Measurements from ENCODE around the gene PARD3.
"Not testable (repeated sequence)": the region's sequence is repeated elsewhere in the genome, so short reads cannot be mapped to it uniquely, and the experiment has no call there.

Gene PARD3

GRCh38 chr10:34290412-34291081, 524.5 kb downstream of the PARD3 start:
- Mint-ChIP-seq H3K9me3 (no peaks in the 10 kb centered on the region), H3K4me1 (no peaks in the 10 kb centered on the region), H3K27me3 (peaks cover 4% of the 10 kb centered on the region), H3K36me3 (ENCODE audit: low read depth) (no peaks in the 10 kb centered on the region), H3K27ac (no peak overlapping the region), H3K4me3 (no peak overlapping the region)
- DNase-seq (no peak), ATAC-seq (no peak)

GRCh38 chr10:34288634-34289033, 526.5 kb downstream of the PARD3 start:
- no peak overlapping the region for H3K4me3 Mint-ChIP-seq
- no peak overlapping the region for H3K27ac Mint-ChIP-seq
- peaks cover 4% of the 10 kb centered on the region for H3K27me3 Mint-ChIP-seq
- H3K9me3 Mint-ChIP-seq, result no peaks in the 10 kb centered on the region
- DNase-seq (no peak), ATAC-seq (no peak)
- no peaks in the 10 kb centered on the region for H3K36me3 Mint-ChIP-seq (ENCODE audit: low read depth)
- H3K4me1 Mint-ChIP-seq, result no peaks in the 10 kb centered on the region

GRCh38 chr10:34286136-34286739, 528.9 kb downstream of the PARD3 start:
- DNase-seq (no peak), ATAC-seq (no peak)
- Mint-ChIP-seq H3K27ac (no peak overlapping the region), H3K36me3 (ENCODE audit: low read depth) (no peaks in the 10 kb centered on the region), H3K4me1 (peaks cover 10% of the 10 kb centered on the region), H3K9me3 (no peaks in the 10 kb centered on the region), H3K27me3 (peaks cover 4% of the 10 kb centered on the region), H3K4me3 (no peak overlapping the region)

- H3K36me3 Mint-ChIP-seq (ENCODE audit: low read depth), result no peaks in the 10 kb centered on the region
- H3K9me3 Mint-ChIP-seq, result no peaks in the 10 kb centered on the region
- H3K4me1 Mint-ChIP-seq, result peaks cover 19% of the 10 kb centered on the region
- peaks cover 7% of the 10 kb centered on the region for H3K27me3 Mint-ChIP-seq
- no peak overlapping the region for H3K27ac Mint-ChIP-seq
- no peak for DNase-seq
- no peak overlapping the region for H3K4me3 Mint-ChIP-seq
- no peak for ATAC-seq
Observed at GRCh38 chr10:34281661-34282582, 533.2 kb downstream of the PARD3 start.

- DNase-seq (no peak), ATAC-seq (no peak)
- peaks cover 19% of the 10 kb centered on the region for H3K4me1 Mint-ChIP-seq
- H3K4me3 Mint-ChIP-seq, result no peak overlapping the region
- H3K27me3 Mint-ChIP-seq, result peaks cover 7% of the 10 kb centered on the region
- H3K9me3 Mint-ChIP-seq, result no peaks in the 10 kb centered on the region
- H3K27ac Mint-ChIP-seq, result no peak overlapping the region
- H3K36me3 Mint-ChIP-seq (ENCODE audit: low read depth), result no peaks in the 10 kb centered on the region
Observed at GRCh38 chr10:34280599-34281374, 534.3 kb downstream of the PARD3 start.

DNA sequence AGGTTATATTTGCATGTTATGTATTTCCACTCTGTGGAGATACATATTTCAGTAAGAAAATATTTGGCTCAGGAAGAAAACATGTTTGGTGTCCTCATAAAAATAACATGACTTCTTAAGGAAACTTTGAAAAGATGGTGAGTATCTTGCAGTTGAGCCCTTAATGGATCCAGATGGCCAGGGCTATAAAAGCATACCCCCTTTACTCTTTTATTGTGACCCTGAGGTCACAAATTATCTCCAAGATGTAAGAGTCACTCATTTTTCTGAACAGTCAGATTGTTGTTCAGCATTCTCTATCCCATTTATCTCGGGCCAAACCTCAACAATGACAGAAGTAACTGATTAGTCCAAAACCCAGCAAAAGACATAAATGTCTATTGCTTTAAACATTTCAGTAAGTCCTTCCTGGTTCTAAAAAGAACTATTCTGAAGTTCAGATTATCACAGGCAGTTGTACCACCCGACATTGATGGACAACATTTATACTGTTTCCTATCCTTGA, 539.4 kb downstream of the PARD3 start:
- Mint-ChIP-seq H3K36me3 (ENCODE audit: low read depth) (no peaks in the 10 kb centered on the region), H3K27me3 (peaks cover 5% of the 10 kb centered on the region), H3K9me3 (peaks cover 3% of the 10 kb centered on the region), H3K4me1 (peaks cover 3% of the 10 kb centered on the region), H3K4me3 (no peak overlapping the region), H3K27ac (no peak overlapping the region)
- ATAC-seq, result no peak
- no peak for DNase-seq

- no peak for ATAC-seq
- Mint-ChIP-seq H3K9me3 (peaks cover 3% of the 10 kb centered on the region), H3K36me3 (ENCODE audit: low read depth) (no peaks in the 10 kb centered on the region), H3K4me3 (no peak overlapping the region), H3K27ac (no peak overlapping the region), H3K4me1 (no peaks in the 10 kb centered on the region), H3K27me3 (peaks cover 3% of the 10 kb centered on the region)
- no peak for DNase-seq
Observed at GRCh38 chr10:34274906-34275305, 540.2 kb downstream of the PARD3 start.

GRCh38 chr10:34273340-34273739, 541.8 kb downstream of the PARD3 start:
- Mint-ChIP-seq H3K27me3 (no peaks in the 10 kb centered on the region), H3K4me1 (no peaks in the 10 kb centered on the region), H3K27ac (no peak overlapping the region), H3K36me3 (ENCODE audit: low read depth) (no peaks in the 10 kb centered on the region), H3K9me3 (peaks cover 3% of the 10 kb centered on the region), H3K4me3 (no peak overlapping the region)
- ATAC-seq (no peak), DNase-seq (no peak)

DNA sequence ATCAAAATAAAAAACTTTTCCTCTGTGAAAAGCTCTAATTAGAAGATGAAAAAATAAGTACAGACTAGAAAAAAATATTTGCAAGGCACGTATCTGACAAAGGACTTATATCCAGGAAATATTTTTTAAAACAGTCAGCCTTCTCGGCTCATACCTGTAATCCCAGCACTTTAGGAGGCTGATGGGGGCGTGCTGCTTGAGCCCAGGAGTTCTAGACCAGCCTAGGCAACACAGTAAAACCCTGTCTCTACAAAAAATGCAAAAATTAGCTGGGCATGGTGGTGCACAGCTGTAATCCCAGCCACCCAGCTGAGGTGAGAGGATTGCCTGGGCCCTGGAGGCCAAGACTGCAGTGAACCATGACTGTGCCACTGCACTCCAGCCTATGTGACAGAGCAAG, 542.8 kb downstream of the PARD3 start:
- no peak for ATAC-seq

GRCh38 chr10:34268410-34268809, 546.7 kb downstream of the PARD3 start:
- not testable (repeated sequence) for ATAC-seq, H3K27ac Mint-ChIP-seq

More for the DNA sequence above, 542.8 kb downstream of the PARD3 start:
- Mint-ChIP-seq H3K27me3 (no peaks in the 10 kb centered on the region), H3K9me3 (peaks cover 3% of the 10 kb centered on the region), H3K36me3 (ENCODE audit: low read depth) (no peaks in the 10 kb centered on the region), H3K27ac (no peak overlapping the region), H3K4me1 (no peaks in the 10 kb centered on the region), H3K4me3 (no peak overlapping the region)
- DNase-seq, result no peak

DNA sequence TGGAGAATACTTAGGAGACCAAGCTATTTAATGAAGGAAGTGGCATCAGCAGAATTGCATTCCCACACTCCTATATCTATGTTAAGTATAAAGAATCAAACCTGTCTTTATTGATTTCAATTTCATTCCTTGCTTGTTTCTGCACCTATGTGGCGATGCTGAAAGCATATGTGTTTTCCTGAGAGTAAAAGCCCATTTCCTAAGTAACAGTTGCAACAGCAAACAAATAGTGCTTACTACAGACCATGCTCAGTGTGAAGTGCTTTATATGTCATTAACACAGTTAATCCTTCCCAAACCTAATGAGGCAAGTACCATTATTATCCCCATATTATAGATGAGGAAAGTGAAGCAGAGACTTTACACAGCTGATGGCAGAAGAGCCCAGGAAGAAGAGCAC, 552.1 kb downstream of the PARD3 start:
- Mint-ChIP-seq H3K4me1 (no peaks in the 10 kb centered on the region), H3K27ac (no peak overlapping the region), H3K36me3 (ENCODE audit: low read depth) (no peaks in the 10 kb centered on the region), H3K4me3 (no peak overlapping the region), H3K9me3 (no peaks in the 10 kb centered on the region), H3K27me3 (no peaks in the 10 kb centered on the region)
- DNase-seq (no peak), ATAC-seq (no peak)

More at GRCh38 chr10:34268410-34268809, 546.7 kb downstream of the PARD3 start:
- not testable (repeated sequence) for DNase-seq; H3K27me3 Mint-ChIP-seq; H3K4me1 Mint-ChIP-seq; H3K9me3 Mint-ChIP-seq; H3K36me3 Mint-ChIP-seq (ENCODE audit: low read depth); H3K4me3 Mint-ChIP-seq

DNA sequence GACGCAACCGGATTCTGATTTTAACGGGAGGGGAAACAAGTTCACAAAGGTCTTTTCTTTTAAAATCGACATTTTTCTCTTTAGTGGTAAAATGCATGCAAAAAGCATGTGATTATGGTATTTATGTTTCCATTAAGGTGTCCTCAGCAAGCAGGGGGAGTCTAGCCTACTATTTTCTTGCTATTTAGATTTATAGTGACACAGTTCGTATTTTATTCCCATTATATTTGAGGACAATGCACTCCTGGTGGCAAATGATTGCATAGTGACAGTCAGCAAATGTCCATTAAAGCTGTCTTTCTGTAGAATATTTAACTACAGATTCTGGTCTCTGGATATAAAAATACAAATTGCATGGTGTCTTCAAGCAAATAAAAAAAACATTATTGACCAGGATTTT, 554.2 kb downstream of the PARD3 start:
- Mint-ChIP-seq H3K4me3 (no peak overlapping the region), H3K9me3 (no peaks in the 10 kb centered on the region), H3K36me3 (ENCODE audit: low read depth) (no peaks in the 10 kb centered on the region), H3K27ac (no peak overlapping the region), H3K4me1 (no peaks in the 10 kb centered on the region), H3K27me3 (no peaks in the 10 kb centered on the region)
- no peak for DNase-seq
- no peak for ATAC-seq

DNA sequence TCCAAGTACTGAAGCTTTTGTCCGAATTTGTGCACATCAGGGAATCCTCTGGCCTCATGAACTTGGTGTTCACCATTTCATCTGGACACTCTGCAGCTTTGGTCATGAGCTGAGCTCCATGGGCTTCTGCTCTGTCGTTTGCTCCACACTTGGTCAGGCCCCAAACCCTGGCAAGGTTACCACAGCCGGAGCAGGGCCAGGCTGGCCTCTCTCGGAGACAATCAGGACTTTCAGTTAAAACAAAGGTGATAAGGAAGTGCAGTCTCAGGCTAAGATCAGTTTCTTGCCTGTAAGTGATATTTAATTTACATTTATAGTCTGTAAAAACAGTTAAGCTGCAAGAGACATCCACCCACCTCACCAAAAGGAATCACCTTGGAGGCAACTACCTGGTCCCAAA, 558.9 kb downstream of the PARD3 start:
- Mint-ChIP-seq H3K4me1 (no peaks in the 10 kb centered on the region), H3K27me3 (no peaks in the 10 kb centered on the region), H3K27ac (no peak overlapping the region), H3K36me3 (ENCODE audit: low read depth) (no peaks in the 10 kb centered on the region), H3K4me3 (no peak overlapping the region), H3K9me3 (no peaks in the 10 kb centered on the region)
- no peak for DNase-seq
- no peak for ATAC-seq

GRCh38 chr10:34255035-34255434, 560.1 kb downstream of the PARD3 start:
- Mint-ChIP-seq H3K27ac (no peak overlapping the region), H3K9me3 (no peaks in the 10 kb centered on the region), H3K36me3 (ENCODE audit: low read depth) (no peaks in the 10 kb centered on the region), H3K27me3 (no peaks in the 10 kb centered on the region), H3K4me1 (no peaks in the 10 kb centered on the region), H3K4me3 (no peak overlapping the region)
- ATAC-seq, result no peak
- no peak for DNase-seq
